ENCODE data around the gene AP4B1. TPM values are rescaled to one million over a fixed set of nuclear protein-coding genes. Genes with fewer than 3 reads are reported as not detected.

The AP4B1 gene
- total and polyA plus RNA-seq, 9 of the 15 experiments (the other 6 are each of a cell fraction or from before 2014, with no cell fraction given) = 15.8 to 36.5 (median 24.6) TPM

DNA sequence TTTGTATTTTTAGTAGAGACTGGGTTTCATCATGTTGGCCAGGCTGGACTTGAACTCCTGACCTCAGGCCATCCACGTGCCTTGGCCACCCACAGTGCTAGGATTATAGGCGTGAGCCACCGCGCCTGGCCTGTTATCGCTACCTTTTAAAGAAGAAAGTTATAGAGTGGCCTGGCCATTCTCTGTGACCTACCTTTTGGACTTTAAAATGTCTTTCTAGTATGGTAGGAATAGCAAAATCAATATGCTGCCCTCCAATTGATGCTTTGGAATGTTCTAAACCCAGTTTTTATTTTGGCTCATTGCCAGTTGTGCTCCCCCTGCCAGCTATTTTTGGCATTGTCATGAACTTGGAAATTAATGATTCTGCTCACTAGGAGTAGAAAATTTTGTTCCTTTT, 44.4 kb upstream of the AP4B1 start (continued):
- TF ChIP-seq, protein P1, sequence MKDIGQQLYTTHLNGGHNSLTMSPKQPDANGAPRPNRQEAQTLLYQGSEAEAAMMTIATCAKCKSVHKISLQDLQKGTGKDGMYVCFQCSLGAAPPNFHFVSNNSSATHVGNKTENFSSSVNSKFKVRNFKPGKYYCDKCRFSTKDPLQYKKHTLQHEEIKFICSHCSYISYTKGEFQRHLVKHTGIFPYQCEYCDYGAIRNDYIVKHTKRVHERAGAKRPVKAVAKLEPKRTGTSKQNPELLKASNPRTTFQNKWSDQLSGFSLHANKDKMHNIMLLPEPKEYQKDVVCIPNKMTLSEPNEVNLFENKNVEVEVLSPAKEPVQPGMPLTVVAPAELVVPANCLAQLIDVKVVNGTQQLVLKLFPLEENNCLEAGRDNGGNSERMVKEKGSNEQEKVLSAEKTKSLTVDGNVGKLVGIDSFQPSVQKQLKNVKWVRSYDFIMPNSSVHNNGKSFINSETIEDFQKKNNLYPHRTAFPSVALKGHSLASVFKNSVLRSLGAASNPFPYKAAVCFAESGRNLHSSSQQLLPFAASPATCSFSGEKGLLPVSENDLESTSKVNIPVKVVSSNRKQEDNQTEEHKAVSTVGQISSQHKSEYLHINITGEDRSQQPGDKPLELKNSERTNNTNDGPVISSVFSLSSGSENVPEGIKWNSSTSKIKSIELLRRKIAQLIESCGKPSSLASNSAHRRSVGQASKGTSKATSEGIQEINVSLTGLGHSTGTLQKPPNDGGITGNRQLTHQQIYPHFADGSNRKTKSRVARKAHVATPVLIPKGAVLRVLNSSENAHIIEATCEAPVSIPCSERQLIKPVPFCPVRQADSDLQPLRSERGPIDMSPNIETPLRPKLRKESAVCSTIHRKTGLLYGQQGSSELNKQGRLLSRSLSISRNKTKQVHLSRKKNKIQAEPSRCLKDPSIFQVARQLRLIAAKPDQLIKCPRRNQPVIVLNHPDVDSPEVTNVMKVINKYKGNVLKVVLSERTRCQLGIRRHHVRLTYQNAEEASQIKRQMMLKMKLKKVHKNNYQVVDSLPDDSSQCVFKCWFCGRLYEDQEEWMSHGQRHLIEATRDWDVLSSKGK (CRISPR knock-in tag; IDR thresholded peaks at IDR 0.05) = no peak
- TF ChIP-seq, protein P2, sequence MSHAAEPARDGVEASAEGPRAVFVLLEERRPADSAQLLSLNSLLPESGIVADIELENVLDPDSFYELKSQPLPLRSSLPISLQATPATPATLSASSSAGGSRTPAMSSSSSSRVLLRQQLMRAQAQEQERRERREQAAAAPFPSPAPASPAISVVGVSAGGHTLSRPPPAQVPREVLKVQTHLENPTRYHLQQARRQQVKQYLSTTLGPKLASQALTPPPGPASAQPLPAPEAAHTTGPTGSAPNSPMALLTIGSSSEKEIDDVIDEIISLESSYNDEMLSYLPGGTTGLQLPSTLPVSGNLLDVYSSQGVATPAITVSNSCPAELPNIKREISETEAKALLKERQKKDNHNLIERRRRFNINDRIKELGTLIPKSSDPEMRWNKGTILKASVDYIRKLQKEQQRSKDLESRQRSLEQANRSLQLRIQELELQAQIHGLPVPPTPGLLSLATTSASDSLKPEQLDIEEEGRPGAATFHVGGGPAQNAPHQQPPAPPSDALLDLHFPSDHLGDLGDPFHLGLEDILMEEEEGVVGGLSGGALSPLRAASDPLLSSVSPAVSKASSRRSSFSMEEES (CRISPR knock-in tag; IDR thresholded peaks at IDR 0.05) = no peak
- TF ChIP-seq KLF1 (tag; IDR thresholded peaks at IDR 0.05) = no peak
- TF ChIP-seq ZNF165 (CRISPR knock-in tag; IDR thresholded peaks at IDR 0.05; ENCODE audit: borderline replicate concordance) = no peak
- TF ChIP-seq SRSF1 (IDR thresholded peaks at IDR 0.05; ENCODE audit: low read depth, low read length) = no peak
- TF ChIP-seq, protein P3, sequence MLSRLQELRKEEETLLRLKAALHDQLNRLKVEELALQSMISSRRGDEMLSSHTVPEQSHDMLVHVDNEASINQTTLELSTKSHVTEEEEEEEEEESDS (CRISPR knock-in tag; IDR thresholded peaks at IDR 0.05) = no peak
- TF ChIP-seq, protein P4, sequence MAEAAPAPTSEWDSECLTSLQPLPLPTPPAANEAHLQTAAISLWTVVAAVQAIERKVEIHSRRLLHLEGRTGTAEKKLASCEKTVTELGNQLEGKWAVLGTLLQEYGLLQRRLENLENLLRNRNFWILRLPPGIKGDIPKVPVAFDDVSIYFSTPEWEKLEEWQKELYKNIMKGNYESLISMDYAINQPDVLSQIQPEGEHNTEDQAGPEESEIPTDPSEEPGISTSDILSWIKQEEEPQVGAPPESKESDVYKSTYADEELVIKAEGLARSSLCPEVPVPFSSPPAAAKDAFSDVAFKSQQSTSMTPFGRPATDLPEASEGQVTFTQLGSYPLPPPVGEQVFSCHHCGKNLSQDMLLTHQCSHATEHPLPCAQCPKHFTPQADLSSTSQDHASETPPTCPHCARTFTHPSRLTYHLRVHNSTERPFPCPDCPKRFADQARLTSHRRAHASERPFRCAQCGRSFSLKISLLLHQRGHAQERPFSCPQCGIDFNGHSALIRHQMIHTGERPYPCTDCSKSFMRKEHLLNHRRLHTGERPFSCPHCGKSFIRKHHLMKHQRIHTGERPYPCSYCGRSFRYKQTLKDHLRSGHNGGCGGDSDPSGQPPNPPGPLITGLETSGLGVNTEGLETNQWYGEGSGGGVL (CRISPR knock-in tag; IDR thresholded peaks at IDR 0.05) = no peak
- TF ChIP-seq MYC (IDR thresholded peaks at IDR 0.05; ENCODE audit: low read depth, low read length) = peak; percentile 66
- no peak for TF ChIP-seq MYC (CRISPR knock-in tag; IDR thresholded peaks at IDR 0.05; ENCODE audit: borderline replicate concordance, low read depth)
- no peak for TF ChIP-seq ILK (tag; IDR thresholded peaks at IDR 0.05; ENCODE audit: borderline replicate concordance, low read depth)
- TF ChIP-seq SUPT5H (IDR thresholded peaks at IDR 0.05) = no peak
- TF ChIP-seq, protein P5, sequence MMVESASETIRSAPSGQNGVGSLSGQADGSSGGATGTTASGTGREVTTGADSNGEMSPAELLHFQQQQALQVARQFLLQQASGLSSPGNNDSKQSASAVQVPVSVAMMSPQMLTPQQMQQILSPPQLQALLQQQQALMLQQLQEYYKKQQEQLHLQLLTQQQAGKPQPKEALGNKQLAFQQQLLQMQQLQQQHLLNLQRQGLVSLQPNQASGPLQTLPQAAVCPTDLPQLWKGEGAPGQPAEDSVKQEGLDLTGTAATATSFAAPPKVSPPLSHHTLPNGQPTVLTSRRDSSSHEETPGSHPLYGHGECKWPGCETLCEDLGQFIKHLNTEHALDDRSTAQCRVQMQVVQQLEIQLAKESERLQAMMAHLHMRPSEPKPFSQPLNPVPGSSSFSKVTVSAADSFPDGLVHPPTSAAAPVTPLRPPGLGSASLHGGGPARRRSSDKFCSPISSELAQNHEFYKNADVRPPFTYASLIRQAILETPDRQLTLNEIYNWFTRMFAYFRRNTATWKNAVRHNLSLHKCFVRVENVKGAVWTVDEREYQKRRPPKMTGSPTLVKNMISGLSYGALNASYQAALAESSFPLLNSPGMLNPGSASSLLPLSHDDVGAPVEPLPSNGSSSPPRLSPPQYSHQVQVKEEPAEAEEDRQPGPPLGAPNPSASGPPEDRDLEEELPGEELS (CRISPR knock-in tag; IDR thresholded peaks at IDR 0.05; ENCODE audit: borderline replicate concordance) = no peak
- TF ChIP-seq HMGN3 (IDR thresholded peaks at IDR 0.05; ENCODE audit: borderline replicate concordance, extremely low read depth, insufficient read length, low read depth, low read length) = no peak
- no peak for TF ChIP-seq MYBL2 (IDR thresholded peaks at IDR 0.05; ENCODE audit: low read depth)
- no peak for TF ChIP-seq MYBL2 (CRISPR knock-in tag; IDR thresholded peaks at IDR 0.05; ENCODE audit: borderline replicate concordance)
- no peak for TF ChIP-seq SMARCC2 (IDR thresholded peaks at IDR 0.05; ENCODE audit: low read depth)
- no peak for TF ChIP-seq TAF1 (IDR thresholded peaks at IDR 0.05; ENCODE audit: control insufficient read depth, extremely low read depth, insufficient read depth, low read length, severe bottlenecking)
- no peak for TF ChIP-seq CREM (IDR thresholded peaks at IDR 0.05; ENCODE audit: low read depth)
- TF ChIP-seq BCOR (IDR thresholded peaks at IDR 0.05) = peak; percentile 62; the same call in 1 of the 2 replicates
- TF ChIP-seq NUFIP1 (IDR thresholded peaks at IDR 0.05; ENCODE audit: partially characterized antibody) = peak; percentile 81

Data from K562 (cell line).